Glomerular visceral epithelial cell (primary cell): ENCODE results near the gene STRC.
"Not testable (repeated sequence)": the region's sequence is repeated elsewhere in the genome, so short reads cannot be mapped to it uniquely, and the experiment has no call there.

Experiments
- DNase-seq: peaks from one replicate; pipeline ENCODE4 v3.0.0-alpha.2; 2016; ENCODE audit errors: extremely low spot score

STRC gene

GRCh38 chr15:43618700-43619099 is at the start of gene STRC:
Gene STRC (minus strand): TSS chr15:43618800. CDS start chr15:43618722, 78 bp downstream.
- DNase-seq = not testable (repeated sequence)

GRCh38 chr15:43666177-43666576 is 47.6 kb upstream of the STRC start:
- DNase-seq = not testable (repeated sequence)

GRCh38 chr15:43663333-43663732 is 44.7 kb upstream of the STRC start:
- DNase-seq = not testable (repeated sequence)

- DNase-seq = not testable (repeated sequence)
These were observed 43.7 kb upstream of the STRC start for GRCh38 chr15:43662293-43662692.

- not testable (repeated sequence) for DNase-seq
These were observed 41.1 kb upstream of the STRC start for GRCh38 chr15:43659727-43660126.

DNA sequence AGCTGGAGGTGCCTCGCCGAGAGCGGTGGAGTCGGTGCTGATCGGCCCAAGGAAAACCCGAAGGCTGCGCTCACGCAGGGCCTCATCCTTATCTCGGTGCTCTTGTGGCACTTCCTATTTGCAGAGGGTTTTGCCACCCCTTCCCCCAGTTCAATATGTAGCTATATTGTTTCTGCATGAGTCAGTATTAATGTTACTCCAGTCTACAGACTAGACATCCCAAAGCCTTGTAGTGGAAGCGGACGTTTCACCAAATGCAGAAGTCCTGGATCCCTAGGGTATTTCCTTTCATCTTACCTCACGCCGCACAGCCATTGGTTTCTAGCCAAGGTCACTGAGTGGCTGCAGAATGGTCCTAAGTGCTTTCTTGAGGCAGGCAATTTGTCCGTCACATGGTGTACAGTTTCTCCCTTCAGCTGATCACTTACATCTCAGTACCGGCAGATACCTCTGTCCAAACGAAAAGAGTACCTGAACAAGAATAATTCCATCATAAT is 30.9 kb upstream of the STRC start:
- not testable (repeated sequence) for DNase-seq

DNA sequence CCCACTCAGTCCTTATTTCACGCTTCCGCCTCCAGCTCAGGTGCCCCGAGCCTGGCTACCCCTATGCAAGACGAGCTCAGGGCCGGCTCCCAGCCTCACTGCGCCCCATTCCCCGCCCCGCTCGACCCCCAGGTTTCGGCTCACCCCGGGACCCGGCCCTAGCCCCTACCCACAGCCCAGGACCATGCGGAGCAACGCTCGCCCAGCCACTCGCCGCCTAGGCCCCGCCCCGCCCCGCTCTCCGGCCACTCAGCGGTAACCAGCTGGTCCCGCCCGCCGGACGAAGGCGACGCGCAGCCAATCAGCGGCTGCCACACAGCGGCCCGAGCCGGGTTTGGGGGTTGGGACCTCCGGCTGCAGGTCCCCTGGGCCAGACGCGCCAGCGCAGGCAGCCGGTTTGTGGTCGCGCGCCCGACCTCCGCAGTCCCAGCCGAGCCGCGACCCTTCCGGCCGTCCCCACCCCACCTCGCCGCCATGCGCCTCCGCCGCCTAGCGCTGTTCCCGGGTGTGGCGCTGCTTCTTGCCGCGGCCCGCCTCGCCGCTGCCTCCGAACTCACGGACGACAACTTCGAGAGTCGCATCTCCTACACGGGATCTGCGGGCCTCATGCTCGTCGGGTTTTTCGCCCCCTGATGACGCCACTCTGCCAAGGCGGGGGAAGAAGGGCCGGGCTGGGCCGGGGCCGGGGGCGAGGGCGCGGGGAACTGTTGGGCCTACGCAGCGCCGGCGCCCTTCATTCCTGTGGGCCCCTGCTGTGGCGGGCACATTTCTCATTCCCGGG is 30.2 kb upstream of the STRC start, which contains the start of gene CATSPER2:
CATSPER2 (minus strand) TSS at position 196 of the 781 bp plus-strand sequence. CDS start 783 bp downstream, outside the sequence.
- DNase-seq = no peak

GRCh38 chr15:43638464-43639204 is 20.0 kb upstream of the STRC start:
- not testable (repeated sequence) for DNase-seq

GRCh38 chr15:43626937-43627336 is 8.3 kb upstream of the STRC start:
- DNase-seq = not testable (repeated sequence)

DNA sequence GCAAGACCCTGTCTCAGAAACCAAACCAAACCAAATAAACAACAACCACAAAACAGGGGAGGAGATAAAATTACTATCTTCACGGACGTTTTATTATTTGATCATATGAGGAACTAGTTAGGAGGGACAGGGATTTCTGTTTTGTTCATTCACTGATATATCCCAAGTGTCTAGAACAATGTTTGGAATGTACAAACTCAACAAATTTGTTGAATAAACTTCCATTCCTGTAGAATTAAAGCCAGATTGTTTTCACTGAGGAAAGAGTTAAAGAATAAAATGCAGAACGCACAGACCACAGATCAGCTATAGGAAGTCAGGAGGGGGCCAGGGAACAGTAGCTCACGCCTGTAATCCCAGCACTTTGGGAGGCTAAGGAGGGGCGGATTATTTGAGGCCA is 6.5 kb upstream of the STRC start:
- DNase-seq = no peak

- DNase-seq = not testable (repeated sequence)
These were observed 3.6 kb upstream of the STRC start for GRCh38 chr15:43622068-43622799.

GRCh38 chr15:43617750-43618149 is 850 bp downstream of the STRC start:
- DNase-seq = not testable (repeated sequence)

GRCh38 chr15:43602233-43602632 is 16.4 kb downstream of the STRC start:
- DNase-seq = peak; percentile 78

DNA sequence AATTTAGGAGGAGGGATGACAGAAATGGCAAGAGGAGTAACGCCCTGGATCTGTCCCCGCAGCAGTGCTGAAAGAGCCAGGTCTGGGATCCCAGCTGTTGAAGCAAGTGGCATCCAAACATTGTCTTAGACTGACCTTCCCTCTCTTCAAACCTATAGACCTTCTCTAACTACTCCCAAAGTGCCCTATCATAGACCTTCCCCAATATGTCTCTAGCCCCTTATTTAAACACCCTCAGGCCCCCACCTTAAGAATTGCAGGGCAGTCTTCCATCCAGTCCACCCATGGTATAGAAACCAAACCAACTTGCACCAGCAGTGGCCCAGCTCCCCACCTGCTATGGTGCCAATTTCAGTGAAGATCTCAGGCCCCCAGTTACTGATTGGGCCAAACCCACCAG is 18.4 kb downstream of the STRC start:
- not testable (repeated sequence) for DNase-seq

GRCh38 chr15:43599131-43599530 is 19.5 kb downstream of the STRC start:
- not testable (repeated sequence) for DNase-seq

DNA sequence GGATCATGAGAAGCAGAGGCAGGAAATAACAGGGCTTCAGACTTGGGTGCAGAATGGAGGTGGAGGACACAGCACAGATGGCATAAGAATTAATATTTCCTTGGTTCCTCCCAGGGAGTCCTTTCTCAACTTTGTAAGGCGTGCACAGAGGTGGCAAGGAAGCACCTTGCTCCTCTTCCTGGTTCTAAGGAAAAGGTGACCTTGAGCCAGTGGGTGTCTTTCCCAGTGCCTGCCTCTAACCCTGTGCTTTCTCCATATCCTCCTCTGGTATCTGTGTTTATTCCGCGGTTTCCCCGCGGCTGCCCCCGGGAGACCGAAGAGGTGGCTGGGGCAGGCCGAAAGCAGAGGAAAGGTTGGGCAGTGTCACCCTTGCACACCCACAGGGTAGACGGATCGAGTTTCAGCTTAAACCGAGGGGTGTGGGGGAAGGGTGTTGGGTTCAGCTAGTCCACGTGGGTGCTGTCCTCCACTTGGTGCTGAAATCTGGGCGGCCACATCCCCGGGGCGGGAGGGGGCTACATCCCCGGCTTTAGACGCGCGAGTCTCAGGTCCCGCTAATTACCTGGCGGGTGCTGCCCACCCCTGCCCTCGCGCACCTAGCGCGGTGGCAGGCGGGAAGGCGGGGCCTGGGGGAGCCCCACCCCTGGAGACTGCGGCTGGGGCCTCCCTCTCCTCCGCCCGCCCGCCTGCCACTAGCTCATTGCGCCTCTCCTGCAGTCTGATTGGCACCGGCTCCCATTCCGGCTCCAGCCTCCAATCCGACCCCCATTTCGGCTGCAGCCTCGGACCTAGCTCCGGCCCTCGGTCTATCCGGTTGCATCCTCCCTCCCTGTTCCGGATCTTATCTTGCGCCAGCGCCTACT is 25.0 kb downstream of the STRC start, which contains the start of gene CKMT1B:
CKMT1B (plus strand) TSS at position 700 of the 863 bp plus-strand sequence. CDS start 192 bp downstream, outside the sequence.
- not testable (repeated sequence) for DNase-seq

GRCh38 chr15:43592841-43593240 is 25.8 kb downstream of the STRC start:
- DNase-seq = not testable (repeated sequence)

GRCh38 chr15:43589778-43590466 is 28.7 kb downstream of the STRC start, which contains the start of gene PPIP5K1:
Gene PPIP5K1 (minus strand): TSS chr15:43590208. CDS start chr15:43584504, 5,704 bp downstream.
- not testable (repeated sequence) for DNase-seq

DNA sequence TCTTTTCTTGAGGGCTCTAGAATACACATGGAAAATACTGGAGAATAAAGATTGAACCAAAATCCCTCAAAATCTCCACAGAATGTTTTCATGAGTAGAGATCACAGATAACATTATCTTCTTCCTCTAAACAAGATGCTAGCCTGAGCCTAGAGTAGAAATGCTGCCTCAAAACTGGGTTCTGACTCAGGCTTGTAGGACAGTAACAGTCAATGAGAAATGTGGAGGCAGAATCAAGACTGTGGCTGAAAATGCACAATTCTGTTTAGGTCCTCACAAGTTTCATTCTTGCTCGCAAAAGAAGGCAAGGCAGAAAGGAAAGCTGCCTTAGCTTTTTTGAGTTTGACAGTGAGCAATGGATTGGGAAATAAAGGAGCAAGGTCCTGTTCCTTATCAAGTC is 44.0 kb downstream of the STRC start:
- not testable (repeated sequence) for DNase-seq

DNA sequence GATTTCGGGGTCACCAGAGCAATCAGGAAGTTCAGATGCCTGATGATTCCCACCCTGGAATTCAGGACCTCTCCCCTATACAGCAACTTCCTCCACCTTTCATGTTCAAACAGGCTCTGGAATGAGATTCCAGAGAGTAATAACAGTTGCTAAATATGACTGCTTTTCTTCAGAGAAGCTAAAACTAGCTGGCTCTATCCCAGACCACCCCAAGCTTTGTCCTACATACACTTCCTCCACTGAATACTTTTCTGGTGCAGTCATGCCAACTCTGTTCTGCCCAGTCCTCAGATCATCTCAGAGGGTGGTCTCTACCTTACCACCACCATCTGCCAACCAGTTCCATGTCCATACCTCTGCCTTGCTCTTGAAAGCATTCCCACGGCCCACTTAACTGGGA is 52.0 kb downstream of the STRC start:
- not testable (repeated sequence) for DNase-seq
